GM23338 (cell line): Measurements from ENCODE around the gene POMC. TPM values are rescaled to one million over a fixed set of nuclear protein-coding genes. Genes with fewer than 3 reads are reported as not detected.

Experiments used
- ATAC-seq: fragments of 200-7000 bp; cut with Tn5 transposase; 3 replicates; pipeline ENCODE4 v1.9.1; 2020
- DNase-seq: peaks from one replicate; pipeline ENCODE4 v3.0.0-alpha.2; 2015; ENCODE audit warnings: low spot score
- H2AFZ ChIP-seq: fragments of 200-600 bp; sonication (generic); 2 replicates; pipeline ENCODE4 v1.8.0; 2016; ENCODE audit warnings: antibody characterized with exemption, mild to moderate bottlenecking, moderate library complexity
- H3F3A ChIP-seq: fragments of 200-600 bp; sonication (generic); replicated peaks from 2 replicates; pipeline ENCODE4 v1.8.0; 2017; ENCODE audit warnings: antibody characterized with exemption, mixed run types, low read depth
- H3K27ac ChIP-seq: fragments of 200-600 bp; sonication (generic); 2 replicates; pipeline ENCODE4 v1.6.1; 2016; ENCODE audit warnings: low read depth
- H3K27me3 ChIP-seq: fragments of 200-600 bp; sonication (generic); 2 replicates; pipeline ENCODE4 v1.8.0; 2016; ENCODE audit warnings: mild to moderate bottlenecking, mixed run types, moderate library complexity; ENCODE audit not compliant: insufficient read depth
- H3K36me3 ChIP-seq: fragments of 200-600 bp; sonication (generic); 2 replicates; pipeline ENCODE4 v1.8.0; 2016; ENCODE audit warnings: mild to moderate bottlenecking; ENCODE audit not compliant: insufficient read depth
- H3K4me1 ChIP-seq: fragments of 200-600 bp; sonication (generic); 2 replicates; pipeline ENCODE4 v1.8.0; 2016; ENCODE audit warnings: mild to moderate bottlenecking, moderate library complexity; ENCODE audit not compliant: insufficient read depth
- H3K4me2 ChIP-seq: fragments of 200-600 bp; sonication (generic); 2 replicates; pipeline ENCODE4 v1.7.1; 2017; ENCODE audit warnings: mixed run types
- H3K4me3 ChIP-seq: fragments of 200-600 bp; sonication (generic); 2 replicates; pipeline ENCODE4 v1.6.1; 2016; ENCODE audit warnings: mixed run types
- H3K79me2 ChIP-seq: fragments of 200-600 bp; sonication (generic); replicated peaks from 2 replicates; pipeline ENCODE4 v1.8.0; 2017; ENCODE audit warnings: mild to moderate bottlenecking; ENCODE audit not compliant: insufficient read depth
- H3K9me2 ChIP-seq: fragments of 200-600 bp; sonication (generic); 2 replicates; pipeline ENCODE4 v1.8.0; 2017; ENCODE audit not compliant: insufficient read depth
- H4K20me1 ChIP-seq: fragments of 200-600 bp; sonication (generic); replicated peaks from 2 replicates; pipeline ENCODE4 v1.8.0; 2017; ENCODE audit warnings: mild to moderate bottlenecking; ENCODE audit not compliant: insufficient read depth
- H3K27ac Mint-ChIP-seq: 2 replicates; pipeline ENCODE4 v1.8.0; 2020; ENCODE audit warnings: inconsistent platforms, mild to moderate bottlenecking, moderate library complexity, mixed read lengths
- H3K27me3 Mint-ChIP-seq: 3 replicates; pipeline ENCODE4 v1.8.0; 2022; ENCODE audit warnings: low read depth, mild to moderate bottlenecking, moderate library complexity, mixed read lengths, inconsistent platforms; ENCODE audit not compliant: insufficient read depth, poor library complexity
- H3K36me3 Mint-ChIP-seq: 3 replicates; pipeline ENCODE4 v1.8.0; 2021; ENCODE audit warnings: low read depth, mild to moderate bottlenecking, inconsistent platforms, moderate library complexity, mixed read lengths
- H3K4me1 Mint-ChIP-seq: 3 replicates; pipeline ENCODE4 v1.8.0; 2020; ENCODE audit warnings: mild to moderate bottlenecking, inconsistent platforms, mixed read lengths
- H3K4me3 Mint-ChIP-seq: 3 replicates; pipeline ENCODE4 v1.8.0; 2021; ENCODE audit warnings: moderate library complexity, mild to moderate bottlenecking, inconsistent platforms, mixed read lengths
- H3K9me3 Mint-ChIP-seq: 3 replicates; pipeline ENCODE4 v1.8.0; 2020; ENCODE audit warnings: moderate library complexity, mild to moderate bottlenecking, inconsistent platforms, mixed read lengths
- CREB1 ChIP-seq: fragments of 250-450 bp; sonication (Bioruptor Pico); IDR thresholded peaks from 2 replicates; pipeline ENCODE4 v1.5.0; 2020; ENCODE audit warnings: low read depth, mild to moderate bottlenecking, moderate library complexity
- CTCF ChIP-seq, 2 experiments: fragments of 200-600 bp in 1 of 2; sonication (generic) in 1 of 2; conservative IDR thresholded peaks; 2 replicates each; pipeline versions ENCODE4 v1.5.1 to v1.6.1; 2016 to 2017; ENCODE audit warnings: antibody characterized with exemption in 2 of 2, low read depth in 2 of 2, mild to moderate bottlenecking in 2 of 2, moderate library complexity in 1 of 2
- EZH2 ChIP-seq: fragments of 200-600 bp; sonication (generic); IDR thresholded peaks from one replicate; pipeline ENCODE4 v1.8.0; 2017; ENCODE audit warnings: antibody characterized with exemption, mild to moderate bottlenecking, low read depth; ENCODE audit not compliant: unreplicated experiment
- EZH2phosphoT487 ChIP-seq: fragments of 200-600 bp; sonication (generic); IDR thresholded peaks from one replicate; pipeline ENCODE4 v1.8.1; 2018; ENCODE audit warnings: antibody characterized with exemption; ENCODE audit not compliant: unreplicated experiment
- JUNB ChIP-seq: IDR thresholded peaks from one replicate; pipeline ENCODE4 v1.6.1; 2016; ENCODE audit warnings: antibody characterized with exemption; ENCODE audit not compliant: unreplicated experiment
- NANOG ChIP-seq: IDR thresholded peaks from 2 replicates; pipeline ENCODE4 v1.6.1; 2016; ENCODE audit warnings: antibody characterized with exemption, borderline replicate concordance
- POLR2AphosphoS5 ChIP-seq: IDR thresholded peaks from 2 replicates; pipeline ENCODE4 v1.6.1; 2016; ENCODE audit warnings: antibody characterized with exemption, low read depth
- STAT1 ChIP-seq: IDR thresholded peaks from one replicate; pipeline ENCODE4 v1.6.1; 2016; ENCODE audit warnings: antibody characterized with exemption; ENCODE audit not compliant: unreplicated experiment
- ZNF114 ChIP-seq: fragments of 250-450 bp; sonication (Bioruptor Pico); IDR thresholded peaks from 2 replicates; pipeline ENCODE4 v1.5.0; 2020; ENCODE audit warnings: mild to moderate bottlenecking, moderate library complexity
- ZNF331 ChIP-seq: fragments of 250-450 bp; sonication (Bioruptor Pico); IDR thresholded peaks from 2 replicates; pipeline ENCODE4 v1.5.0; 2020; ENCODE audit warnings: low read depth, mild to moderate bottlenecking, moderate library complexity
- polyA plus RNA-seq: library from polyadenylated mRNA; unstranded; fragments of >200 nt; fragmentation: Nextera tagmentation; extraction: Ambion mirVana; gene quantifications from 2 replicates; pipeline ENCODE4 v1.2.1, GENCODE V29; 2016
- total RNA-seq: library from RNA; depleted of rRNA; stranded (reverse); fragments of >200 nt; shearing (Covaris generic); gene quantifications from 2 replicates; pipeline ENCODE4 v1.2.3, GENCODE V29; 2014
- TF ChIP-seq, protein P1 (sequence below): IDR thresholded peaks from 2 replicates; pipeline ENCODE4 v1.6.1; 2016; ENCODE audit warnings: antibody characterized with exemption
- TF ChIP-seq, protein P2 (sequence below): IDR thresholded peaks from one replicate; pipeline ENCODE4 v1.6.1; 2018; ENCODE audit warnings: antibody characterized with exemption; ENCODE audit not compliant: unreplicated experiment

POMC gene
- total and polyA plus RNA-seq, 2 experiments from 2014 or later: 8.5 to 12.3 TPM

- TF ChIP-seq NANOG: no peak
Observed at GRCh38 chr2:25159949-25160348, 8.4 kb downstream of the POMC start (continued).

GRCh38 chr2:25158096-25158852 is 10.1 kb downstream of the POMC start:
- Histone ChIP-seq H2AFZ (no peak overlapping the region), H3K79me2 (no peaks in the 10 kb centered on the region), H3K4me3 (no peak overlapping the region), H3K9me2 (no peaks in the 10 kb centered on the region), H3K36me3 (no peaks in the 10 kb centered on the region), H4K20me1 (no peaks in the 10 kb centered on the region), H3K27ac (no peak overlapping the region), H3F3A (0 out of 2 replicates have a peak, but pooled peaks cover 4% of the 10 kb centered on the region), H3K4me2 (no peak overlapping the region), H3K4me1 (peaks cover 8% of the 10 kb centered on the region; the same call in 1 of the 2 replicates), H3K27me3 (no peaks in the 10 kb centered on the region)
- peaks cover 12% of the 10 kb centered on the region for H3K4me1 Mint-ChIP-seq
- ATAC-seq: no peak
- no peaks in the 10 kb centered on the region for H3K9me3 Mint-ChIP-seq
- DNase-seq: no peak
- H3K27me3 Mint-ChIP-seq: peaks cover 11% of the 10 kb centered on the region
- H3K36me3 Mint-ChIP-seq: no peaks in the 10 kb centered on the region; the same call in 2 of the 3 replicates
- H3K4me3 Mint-ChIP-seq: no peak overlapping the region
- TF ChIP-seq, protein P1, sequence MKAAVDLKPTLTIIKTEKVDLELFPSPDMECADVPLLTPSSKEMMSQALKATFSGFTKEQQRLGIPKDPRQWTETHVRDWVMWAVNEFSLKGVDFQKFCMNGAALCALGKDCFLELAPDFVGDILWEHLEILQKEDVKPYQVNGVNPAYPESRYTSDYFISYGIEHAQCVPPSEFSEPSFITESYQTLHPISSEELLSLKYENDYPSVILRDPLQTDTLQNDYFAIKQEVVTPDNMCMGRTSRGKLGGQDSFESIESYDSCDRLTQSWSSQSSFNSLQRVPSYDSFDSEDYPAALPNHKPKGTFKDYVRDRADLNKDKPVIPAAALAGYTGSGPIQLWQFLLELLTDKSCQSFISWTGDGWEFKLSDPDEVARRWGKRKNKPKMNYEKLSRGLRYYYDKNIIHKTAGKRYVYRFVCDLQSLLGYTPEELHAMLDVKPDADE: no peak
- TF ChIP-seq ZNF114 (CRISPR knock-in tag) (no peak), EZH2phosphoT487 (no peak), ZNF331 (CRISPR knock-in tag) (no peak), CREB1 (CRISPR knock-in tag) (no peak), POLR2AphosphoS5 (no peak), NANOG (no peak)
- H3K27ac Mint-ChIP-seq: no peak overlapping the region

- Mint-ChIP-seq H3K27ac (no peak overlapping the region), H3K36me3 (no peaks in the 10 kb centered on the region; the same call in 2 of the 3 replicates), H3K9me3 (no peaks in the 10 kb centered on the region), H3K4me1 (peaks cover 9% of the 10 kb centered on the region), H3K4me3 (no peak overlapping the region), H3K27me3 (peaks cover 12% of the 10 kb centered on the region)
- peaks cover 4% of the 10 kb centered on the region; the same call in 1 of the 2 replicates for H3K4me1 ChIP-seq
- no peaks in the 10 kb centered on the region for H3K36me3 ChIP-seq
- H3K4me2 ChIP-seq: no peak overlapping the region
- DNase-seq (no peak), ATAC-seq (no peak)
- no peaks in the 10 kb centered on the region for H3K27me3 ChIP-seq
- no peaks in the 10 kb centered on the region for H3K9me2 ChIP-seq
- no peak overlapping the region for H3K27ac ChIP-seq
- H2AFZ ChIP-seq: no peak overlapping the region
- no peak overlapping the region for H3K4me3 ChIP-seq
- no peaks in the 10 kb centered on the region for H3K79me2 ChIP-seq
- H4K20me1 ChIP-seq: no peaks in the 10 kb centered on the region
- no peaks in the 10 kb centered on the region for H3F3A ChIP-seq
- TF ChIP-seq, protein P2, sequence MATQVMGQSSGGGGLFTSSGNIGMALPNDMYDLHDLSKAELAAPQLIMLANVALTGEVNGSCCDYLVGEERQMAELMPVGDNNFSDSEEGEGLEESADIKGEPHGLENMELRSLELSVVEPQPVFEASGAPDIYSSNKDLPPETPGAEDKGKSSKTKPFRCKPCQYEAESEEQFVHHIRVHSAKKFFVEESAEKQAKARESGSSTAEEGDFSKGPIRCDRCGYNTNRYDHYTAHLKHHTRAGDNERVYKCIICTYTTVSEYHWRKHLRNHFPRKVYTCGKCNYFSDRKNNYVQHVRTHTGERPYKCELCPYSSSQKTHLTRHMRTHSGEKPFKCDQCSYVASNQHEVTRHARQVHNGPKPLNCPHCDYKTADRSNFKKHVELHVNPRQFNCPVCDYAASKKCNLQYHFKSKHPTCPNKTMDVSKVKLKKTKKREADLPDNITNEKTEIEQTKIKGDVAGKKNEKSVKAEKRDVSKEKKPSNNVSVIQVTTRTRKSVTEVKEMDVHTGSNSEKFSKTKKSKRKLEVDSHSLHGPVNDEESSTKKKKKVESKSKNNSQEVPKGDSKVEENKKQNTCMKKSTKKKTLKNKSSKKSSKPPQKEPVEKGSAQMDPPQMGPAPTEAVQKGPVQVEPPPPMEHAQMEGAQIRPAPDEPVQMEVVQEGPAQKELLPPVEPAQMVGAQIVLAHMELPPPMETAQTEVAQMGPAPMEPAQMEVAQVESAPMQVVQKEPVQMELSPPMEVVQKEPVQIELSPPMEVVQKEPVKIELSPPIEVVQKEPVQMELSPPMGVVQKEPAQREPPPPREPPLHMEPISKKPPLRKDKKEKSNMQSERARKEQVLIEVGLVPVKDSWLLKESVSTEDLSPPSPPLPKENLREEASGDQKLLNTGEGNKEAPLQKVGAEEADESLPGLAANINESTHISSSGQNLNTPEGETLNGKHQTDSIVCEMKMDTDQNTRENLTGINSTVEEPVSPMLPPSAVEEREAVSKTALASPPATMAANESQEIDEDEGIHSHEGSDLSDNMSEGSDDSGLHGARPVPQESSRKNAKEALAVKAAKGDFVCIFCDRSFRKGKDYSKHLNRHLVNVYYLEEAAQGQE: no peak
- TF ChIP-seq POLR2AphosphoS5: no peak
- TF ChIP-seq, protein P1: no peak
- no peak for TF ChIP-seq JUNB
- TF ChIP-seq EZH2: no peak
- TF ChIP-seq CTCF (conservative IDR thresholded peaks at IDR 0.05; ENCODE audit: low read depth in 2 of 2): no peak
- TF ChIP-seq ZNF114 (CRISPR knock-in tag): no peak
- no peak for TF ChIP-seq CREB1 (CRISPR knock-in tag)
- no peak for TF ChIP-seq NANOG
- TF ChIP-seq EZH2phosphoT487: no peak
- no peak for TF ChIP-seq STAT1
- TF ChIP-seq ZNF331 (CRISPR knock-in tag): no peak
Observed at GRCh38 chr2:25155401-25155800, 13.0 kb downstream of the POMC start.
